K562 (cell line): ENCODE data around the gene MYO3B. TPM values are rescaled to one million over a fixed set of nuclear protein-coding genes. Genes with fewer than 3 reads are reported as not detected.
A peak's percentile ranks its signal among the peaks of the same experiment; 100 is the strongest.

Experiments used
- ARNT ChIP-seq, 2 experiments: fragments of 450-650 bp; IDR thresholded peaks; 2 replicates each; pipeline ENCODE4 v1.6.1; 2016; ENCODE audit warnings: mild to moderate bottlenecking in 1 of 2
- ETV6 ChIP-seq, 3 experiments: fragments of 150-350 bp in 1 of 3; sonication (generic) in 1 of 3; formaldehyde crosslinking in 1 of 3; IDR thresholded peaks; 2 replicates each; pipeline versions ENCODE4 v1.6.1 to v1.8.0; 2014 to 2022; ENCODE audit warnings: borderline replicate concordance in 2 of 3, low read depth in 2 of 3, antibody characterized with exemption in 1 of 3, low read length in 1 of 3, mild to moderate bottlenecking in 1 of 3, missing genetic modification reagents in 1 of 3
- GABPA ChIP-seq: fragments of 200-800 bp; sonication (Bioruptor generic); conservative IDR thresholded peaks from 2 replicates; pipeline ENCODE4 v1.6.1; 2016; ENCODE audit warnings: low read depth, missing genetic modification characterization, missing compliant biosample characterization
- GTF2E2 ChIP-seq: fragments of 200-800 bp; sonication (Bioruptor generic); IDR thresholded peaks from 2 replicates; pipeline ENCODE4 v1.6.1; 2016; ENCODE audit warnings: missing genetic modification characterization, missing compliant biosample characterization
- L3MBTL2 ChIP-seq: fragments of 450-650 bp; IDR thresholded peaks from 2 replicates; pipeline ENCODE4 v1.6.1; 2016; ENCODE audit warnings: mild to moderate bottlenecking, moderate library complexity
- MTA2 ChIP-seq: fragments of 450-650 bp; IDR thresholded peaks from 2 replicates; pipeline ENCODE4 v1.6.1; 2016; ENCODE audit warnings: low read depth
- NFIX ChIP-seq: fragments of 250-450 bp; sonication (Bioruptor Pico); IDR thresholded peaks from 2 replicates; pipeline ENCODE4 v1.4.0; 2020; ENCODE audit warnings: low read depth, mild to moderate bottlenecking, moderate library complexity
- RBBP5 ChIP-seq: fragments of 200-600 bp; sonication (generic); IDR thresholded peaks from 2 replicates; pipeline ENCODE4 v1.6.1; 2012; ENCODE audit warnings: borderline replicate concordance, mild to moderate bottlenecking, low read length, control low read depth, inconsistent platforms; ENCODE audit not compliant: insufficient read depth, poor library complexity, severe bottlenecking
- ZKSCAN8 ChIP-seq: fragments of 200-800 bp; sonication (Bioruptor generic); IDR thresholded peaks from 2 replicates; pipeline ENCODE4 v1.6.1; 2016; ENCODE audit warnings: missing genetic modification characterization, missing compliant biosample characterization
- polyA plus RNA-seq, 8 experiments: library from polyadenylated mRNA; depleted of rRNA in 4 of 8; stranded (reverse) in 5 of 8; unstranded in 3 of 8; fragments of >200 nt; fragmentation: Nextera tagmentation in 2 of 8; fragmentation: Illumina TruSeq in 1 of 8; extraction: Ambion mirVana in 2 of 8; extraction: Trizol in 1 of 8; gene quantifications; 2 replicates each; pipeline versions ENCODE4 v1.2.1 to v1.2.3, GENCODE V29; 2011 to 2014; ENCODE audit warnings: inconsistent platforms in 1 of 8, missing spikeins in 1 of 8
- total RNA-seq, 7 experiments: library from RNA; depleted of rRNA in 6 of 7; stranded (reverse); fragments of >200 nt in 6 of 7; fragmentation: Illumina TruSeq in 2 of 7; extraction: Trizol in 2 of 7; gene quantifications; 2 replicates each; pipeline versions ENCODE4 v1.2.1 to v1.2.3, GENCODE V29; 2011 to 2021; ENCODE audit warnings: low replicate concordance in 1 of 7
- TF ChIP-seq, protein P1 (sequence below), 2 experiments: fragments of 450-650 bp in 1 of 2; sonication (generic) in 1 of 2; formaldehyde crosslinking in 1 of 2; IDR thresholded peaks in 1 of 2; conservative IDR thresholded peaks in 1 of 2; 2 replicates each; pipeline versions ENCODE4 v1.6.1 to v1.8.1; 2016 to 2023; ENCODE audit warnings: mild to moderate bottlenecking in 2 of 2, moderate library complexity in 2 of 2, inconsistent platforms in 1 of 2, missing genetic modification reagents in 1 of 2
- TF ChIP-seq, protein P2 (sequence below), 2 experiments: fragments of 450-650 bp; IDR thresholded peaks; 2 replicates each; pipeline ENCODE4 v1.6.1; 2018; ENCODE audit warnings: mild to moderate bottlenecking in 2 of 2, low read depth in 1 of 2; ENCODE audit not compliant: partially characterized antibody in 2 of 2
- TF ChIP-seq, protein P3 (sequence below): IDR thresholded peaks from 2 replicates; pipeline ENCODE4 v1.6.1; 2011; ENCODE audit not compliant: insufficient read length; ENCODE audit errors: extremely low read depth
- TF ChIP-seq, protein P4 (sequence below): sonication (generic); formaldehyde crosslinking; IDR thresholded peaks from 2 replicates; pipeline ENCODE4 v1.8.0; 2022; ENCODE audit warnings: mild to moderate bottlenecking, missing genetic modification reagents
- TF ChIP-seq, protein P5 (sequence below): fragments of 450-650 bp; conservative IDR thresholded peaks from 2 replicates; pipeline ENCODE4 v1.6.1; 2016; ENCODE audit warnings: missing genetic modification characterization, low read depth, mild to moderate bottlenecking, control low read depth, missing compliant biosample characterization

MYO3B gene
- total and polyA plus RNA-seq, 9 of the 15 experiments (the other 6 are each of a cell fraction or from before 2014, with no cell fraction given), result 2.7 to 6.5 (median 3.6) TPM

DNA sequence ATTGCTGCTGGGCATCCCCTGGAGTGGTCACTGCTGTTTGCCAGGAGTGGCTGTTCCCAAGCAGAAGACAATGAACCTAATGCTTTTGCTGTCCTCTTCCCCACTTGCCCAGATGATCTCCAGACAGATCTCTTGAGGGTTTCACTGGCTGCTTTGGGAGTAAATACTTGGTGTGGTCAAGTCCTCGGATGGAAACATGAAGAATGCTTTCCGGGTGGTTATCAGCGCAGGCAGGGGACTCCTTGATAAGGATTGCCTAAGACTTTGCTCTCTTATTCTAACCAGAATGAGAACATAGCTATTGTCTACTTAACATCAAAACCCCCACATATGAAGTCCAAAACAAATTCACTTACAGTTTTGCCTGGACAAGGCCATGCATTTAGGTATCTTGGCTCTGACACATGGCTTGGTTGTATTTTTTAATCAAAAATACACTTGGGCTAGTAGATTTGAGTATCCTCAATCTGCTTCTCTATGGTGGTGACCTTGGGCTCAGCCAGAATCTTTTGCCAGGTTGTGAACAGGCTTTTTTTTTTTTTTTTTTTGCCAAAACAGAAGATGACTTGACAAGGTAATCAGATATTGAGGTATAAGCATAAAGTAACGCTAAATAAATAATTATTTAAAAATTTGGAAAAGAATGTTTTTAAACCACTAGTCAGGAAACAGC lies 34.8 kb upstream of the MYO3B start (continued):
- TF ChIP-seq, protein P1, sequence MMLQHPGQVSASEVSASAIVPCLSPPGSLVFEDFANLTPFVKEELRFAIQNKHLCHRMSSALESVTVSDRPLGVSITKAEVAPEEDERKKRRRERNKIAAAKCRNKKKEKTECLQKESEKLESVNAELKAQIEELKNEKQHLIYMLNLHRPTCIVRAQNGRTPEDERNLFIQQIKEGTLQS (IDR thresholded peaks at IDR 0.05), result peak; percentile 80
- TF ChIP-seq, protein P1 (CRISPR knock-in tag; conservative IDR thresholded peaks at IDR 0.05), result no peak; the same call in 1 of the 2 replicates
- peak; percentile 57 to 91; a peak in 2 of 4 replicates for TF ChIP-seq ARNT (IDR thresholded peaks at IDR 0.05)
- peak; percentile 66 for TF ChIP-seq L3MBTL2
- TF ChIP-seq, protein P2, sequence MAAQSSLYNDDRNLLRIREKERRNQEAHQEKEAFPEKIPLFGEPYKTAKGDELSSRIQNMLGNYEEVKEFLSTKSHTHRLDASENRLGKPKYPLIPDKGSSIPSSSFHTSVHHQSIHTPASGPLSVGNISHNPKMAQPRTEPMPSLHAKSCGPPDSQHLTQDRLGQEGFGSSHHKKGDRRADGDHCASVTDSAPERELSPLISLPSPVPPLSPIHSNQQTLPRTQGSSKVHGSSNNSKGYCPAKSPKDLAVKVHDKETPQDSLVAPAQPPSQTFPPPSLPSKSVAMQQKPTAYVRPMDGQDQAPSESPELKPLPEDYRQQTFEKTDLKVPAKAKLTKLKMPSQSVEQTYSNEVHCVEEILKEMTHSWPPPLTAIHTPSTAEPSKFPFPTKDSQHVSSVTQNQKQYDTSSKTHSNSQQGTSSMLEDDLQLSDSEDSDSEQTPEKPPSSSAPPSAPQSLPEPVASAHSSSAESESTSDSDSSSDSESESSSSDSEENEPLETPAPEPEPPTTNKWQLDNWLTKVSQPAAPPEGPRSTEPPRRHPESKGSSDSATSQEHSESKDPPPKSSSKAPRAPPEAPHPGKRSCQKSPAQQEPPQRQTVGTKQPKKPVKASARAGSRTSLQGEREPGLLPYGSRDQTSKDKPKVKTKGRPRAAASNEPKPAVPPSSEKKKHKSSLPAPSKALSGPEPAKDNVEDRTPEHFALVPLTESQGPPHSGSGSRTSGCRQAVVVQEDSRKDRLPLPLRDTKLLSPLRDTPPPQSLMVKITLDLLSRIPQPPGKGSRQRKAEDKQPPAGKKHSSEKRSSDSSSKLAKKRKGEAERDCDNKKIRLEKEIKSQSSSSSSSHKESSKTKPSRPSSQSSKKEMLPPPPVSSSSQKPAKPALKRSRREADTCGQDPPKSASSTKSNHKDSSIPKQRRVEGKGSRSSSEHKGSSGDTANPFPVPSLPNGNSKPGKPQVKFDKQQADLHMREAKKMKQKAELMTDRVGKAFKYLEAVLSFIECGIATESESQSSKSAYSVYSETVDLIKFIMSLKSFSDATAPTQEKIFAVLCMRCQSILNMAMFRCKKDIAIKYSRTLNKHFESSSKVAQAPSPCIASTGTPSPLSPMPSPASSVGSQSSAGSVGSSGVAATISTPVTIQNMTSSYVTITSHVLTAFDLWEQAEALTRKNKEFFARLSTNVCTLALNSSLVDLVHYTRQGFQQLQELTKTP (IDR thresholded peaks at IDR 0.05; ENCODE audit: low read depth in 1 of 2, partially characterized antibody in 2 of 2), result peak in 1 of 2 experiments; percentile 86
- peak; percentile 87 for TF ChIP-seq GTF2E2
- TF ChIP-seq, protein P3, sequence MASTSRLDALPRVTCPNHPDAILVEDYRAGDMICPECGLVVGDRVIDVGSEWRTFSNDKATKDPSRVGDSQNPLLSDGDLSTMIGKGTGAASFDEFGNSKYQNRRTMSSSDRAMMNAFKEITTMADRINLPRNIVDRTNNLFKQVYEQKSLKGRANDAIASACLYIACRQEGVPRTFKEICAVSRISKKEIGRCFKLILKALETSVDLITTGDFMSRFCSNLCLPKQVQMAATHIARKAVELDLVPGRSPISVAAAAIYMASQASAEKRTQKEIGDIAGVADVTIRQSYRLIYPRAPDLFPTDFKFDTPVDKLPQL, result no peak
- TF ChIP-seq ZKSCAN8 (CRISPR knock-in tag), result no peak
- TF ChIP-seq RBBP5, result peak; percentile 42
- TF ChIP-seq NFIX (CRISPR knock-in tag), result no peak
- TF ChIP-seq ETV6 (IDR thresholded peaks at IDR 0.05; ENCODE audit: borderline replicate concordance in 1 of 2, low read depth in 2 of 2, low read length in 1 of 2), result peak in 1 of 2 experiments; percentile 63; a peak in 1 of 4 replicates
- TF ChIP-seq ETV6 (CRISPR knock-in tag; IDR thresholded peaks at IDR 0.05; ENCODE audit: borderline replicate concordance), result no peak
- peak; percentile 92 for TF ChIP-seq MTA2
- TF ChIP-seq, protein P4, sequence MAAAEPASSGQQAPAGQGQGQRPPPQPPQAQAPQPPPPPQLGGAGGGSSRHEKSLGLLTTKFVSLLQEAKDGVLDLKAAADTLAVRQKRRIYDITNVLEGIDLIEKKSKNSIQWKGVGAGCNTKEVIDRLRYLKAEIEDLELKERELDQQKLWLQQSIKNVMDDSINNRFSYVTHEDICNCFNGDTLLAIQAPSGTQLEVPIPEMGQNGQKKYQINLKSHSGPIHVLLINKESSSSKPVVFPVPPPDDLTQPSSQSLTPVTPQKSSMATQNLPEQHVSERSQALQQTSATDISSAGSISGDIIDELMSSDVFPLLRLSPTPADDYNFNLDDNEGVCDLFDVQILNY (CRISPR knock-in tag), result no peak
- TF ChIP-seq GABPA (tag), result no peak
- TF ChIP-seq, protein P5, sequence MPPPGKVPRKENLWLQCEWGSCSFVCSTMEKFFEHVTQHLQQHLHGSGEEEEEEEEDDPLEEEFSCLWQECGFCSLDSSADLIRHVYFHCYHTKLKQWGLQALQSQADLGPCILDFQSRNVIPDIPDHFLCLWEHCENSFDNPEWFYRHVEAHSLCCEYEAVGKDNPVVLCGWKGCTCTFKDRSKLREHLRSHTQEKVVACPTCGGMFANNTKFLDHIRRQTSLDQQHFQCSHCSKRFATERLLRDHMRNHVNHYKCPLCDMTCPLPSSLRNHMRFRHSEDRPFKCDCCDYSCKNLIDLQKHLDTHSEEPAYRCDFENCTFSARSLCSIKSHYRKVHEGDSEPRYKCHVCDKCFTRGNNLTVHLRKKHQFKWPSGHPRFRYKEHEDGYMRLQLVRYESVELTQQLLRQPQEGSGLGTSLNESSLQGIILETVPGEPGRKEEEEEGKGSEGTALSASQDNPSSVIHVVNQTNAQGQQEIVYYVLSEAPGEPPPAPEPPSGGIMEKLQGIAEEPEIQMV (tag), result no peak
